K562 (cell line): ENCODE results near the gene TESK2. TPM values are rescaled to one million over a fixed set of nuclear protein-coding genes. Genes with fewer than 3 reads are reported as not detected.

Experiments used
- ERF ChIP-seq: fragments of 450-650 bp; formaldehyde crosslinking; IDR thresholded peaks from 2 replicates; pipeline ENCODE4 v1.4.0; 2020; ENCODE audit warnings: mild to moderate bottlenecking, mixed read lengths
- HIVEP1 ChIP-seq: fragments of 250-450 bp; sonication (Bioruptor Pico); IDR thresholded peaks from 2 replicates; pipeline ENCODE4 v1.4.0; 2020; ENCODE audit warnings: mild to moderate bottlenecking
- MAFF ChIP-seq: IDR thresholded peaks from 2 replicates; pipeline ENCODE4 v1.6.1; 2012; ENCODE audit warnings: low read length, improper control_type of control experiment
- MTF1 ChIP-seq: fragments of 250-450 bp; sonication (Bioruptor Pico); IDR thresholded peaks from 2 replicates; pipeline ENCODE4 v1.9.0; 2021; ENCODE audit warnings: moderate library complexity, mild to moderate bottlenecking, inconsistent platforms, borderline replicate concordance
- NBN ChIP-seq: fragments of 450-650 bp; IDR thresholded peaks from 2 replicates; pipeline ENCODE4 v1.6.1; 2016; ENCODE audit warnings: low read depth, mild to moderate bottlenecking
- NONO ChIP-seq, 2 experiments: fragments of 200-400 bp in 1 of 2; fragments of 450-650 bp in 1 of 2; formaldehyde crosslinking in 1 of 2; IDR thresholded peaks; 2 replicates each; pipeline ENCODE4 v1.6.1; 2017; ENCODE audit warnings: low read depth in 2 of 2, mild to moderate bottlenecking in 2 of 2, moderate library complexity in 2 of 2, low read length in 1 of 2
- RFX1 ChIP-seq: fragments of 450-650 bp; IDR thresholded peaks from 2 replicates; pipeline ENCODE4 v1.6.1; 2016; ENCODE audit warnings: mild to moderate bottlenecking, moderate library complexity
- SIN3B ChIP-seq: fragments of 450-650 bp; IDR thresholded peaks from 2 replicates; pipeline ENCODE4 v1.6.1; 2017; ENCODE audit warnings: low read depth, mild to moderate bottlenecking, moderate library complexity
- SMARCE1 ChIP-seq: fragments of 450-650 bp; IDR thresholded peaks from 2 replicates; pipeline ENCODE4 v1.7.1; 2016; ENCODE audit warnings: mild to moderate bottlenecking
- SNIP1 ChIP-seq: fragments of 450-650 bp; IDR thresholded peaks from 2 replicates; pipeline ENCODE4 v1.7.1; 2017; ENCODE audit warnings: low read depth, mild to moderate bottlenecking
- ZNF586 ChIP-seq: fragments of 450-650 bp; formaldehyde crosslinking; conservative IDR thresholded peaks from 2 replicates; pipeline ENCODE4 v1.4.0; 2020; ENCODE audit warnings: mild to moderate bottlenecking, moderate library complexity
- ZNF589 ChIP-seq: fragments of 200-800 bp; sonication (Bioruptor generic); IDR thresholded peaks from 2 replicates; pipeline ENCODE4 v1.6.1; 2016; ENCODE audit warnings: low read depth, missing genetic modification characterization, missing compliant biosample characterization
- ZZZ3 ChIP-seq: fragments of 450-650 bp; IDR thresholded peaks from 2 replicates; pipeline ENCODE4 v1.6.1; 2016; ENCODE audit warnings: antibody characterized with exemption, mild to moderate bottlenecking, moderate library complexity
- polyA plus RNA-seq, 8 experiments: library from polyadenylated mRNA; depleted of rRNA in 4 of 8; stranded (reverse) in 5 of 8; unstranded in 3 of 8; fragments of >200 nt; fragmentation: Nextera tagmentation in 2 of 8; fragmentation: Illumina TruSeq in 1 of 8; extraction: Ambion mirVana in 2 of 8; extraction: Trizol in 1 of 8; gene quantifications; 2 replicates each; pipeline versions ENCODE4 v1.2.1 to v1.2.3, GENCODE V29; 2011 to 2014; ENCODE audit warnings: inconsistent platforms in 1 of 8, missing spikeins in 1 of 8
- total RNA-seq, 7 experiments: library from RNA; depleted of rRNA in 6 of 7; stranded (reverse); fragments of >200 nt in 6 of 7; fragmentation: Illumina TruSeq in 2 of 7; extraction: Trizol in 2 of 7; gene quantifications; 2 replicates each; pipeline versions ENCODE4 v1.2.1 to v1.2.3, GENCODE V29; 2011 to 2021; ENCODE audit warnings: low replicate concordance in 1 of 7
- TF ChIP-seq, protein P1 (sequence below): fragments of 250-450 bp; sonication (Bioruptor Pico); IDR thresholded peaks from 2 replicates; pipeline ENCODE4 v1.8.0; 2022; ENCODE audit warnings: inconsistent platforms, mild to moderate bottlenecking, moderate library complexity, borderline replicate concordance
- TF ChIP-seq, protein P2 (sequence below): fragments of 250-450 bp; sonication (Bioruptor Pico); IDR thresholded peaks from 2 replicates; pipeline ENCODE4 v1.4.0; 2020
- TF ChIP-seq, protein P3 (sequence below), 3 experiments: IDR thresholded peaks in 2 of 3; conservative IDR thresholded peaks in 1 of 3; 2 replicates each; pipeline ENCODE4 v1.5.1; 2011 to 2012; ENCODE audit warnings: low read length in 3 of 3, mild to moderate bottlenecking in 3 of 3, control low read depth in 2 of 3, improper control_type of control experiment in 1 of 3, inconsistent platforms in 1 of 3, low read depth in 1 of 3, mixed read lengths in 1 of 3, moderate library complexity in 1 of 3; ENCODE audit not compliant: insufficient read depth in 2 of 3
- TF ChIP-seq, protein P4 (sequence below): fragments of 250-450 bp; sonication (Bioruptor Pico); IDR thresholded peaks from 2 replicates; pipeline ENCODE4 v1.4.0; 2020

Gene TESK2
- total and polyA plus RNA-seq, 9 of the 15 experiments (the other 6 are each of a cell fraction or from before 2014, with no cell fraction given) = 1.6 to 5.3 (median 3.7) TPM

DNA sequence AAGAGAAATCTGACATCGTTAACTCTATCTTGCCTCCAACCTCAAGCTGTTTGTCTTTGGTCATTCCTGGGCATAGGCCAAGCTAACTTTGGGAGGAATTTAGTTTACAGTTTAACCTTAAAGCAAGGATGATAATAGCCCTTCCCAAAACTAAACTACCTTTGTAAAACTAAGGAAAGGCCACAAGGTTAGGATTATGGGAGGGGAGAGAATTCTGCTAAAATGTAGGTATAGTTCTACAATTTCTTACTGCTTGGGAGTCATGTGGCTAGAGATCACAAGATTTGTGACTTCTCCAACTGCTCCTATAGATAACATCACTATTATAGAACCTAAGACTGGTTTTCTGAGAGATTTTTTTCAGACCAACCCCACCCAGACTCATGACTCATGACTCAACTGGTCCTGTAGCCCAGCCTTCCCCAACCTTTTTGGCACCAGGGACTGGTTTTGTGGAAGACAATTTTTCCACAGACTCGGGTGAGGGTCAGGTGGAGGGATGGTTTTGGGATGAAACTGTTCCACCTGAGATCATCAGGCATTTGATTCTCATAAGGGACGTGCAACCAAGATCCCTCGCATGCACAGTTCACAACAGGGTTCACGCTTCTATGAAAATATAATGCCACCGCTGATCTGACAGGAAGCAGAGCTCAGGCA, 80.0 kb downstream of the TESK2 start (continued):
- TF ChIP-seq ZNF589 (CRISPR knock-in tag) (no peak), NONO (IDR thresholded peaks at IDR 0.05; ENCODE audit: low read depth in 2 of 2, low read length in 1 of 2) (no peak), RFX1 (no peak), SNIP1 (no peak), ERF (CRISPR knock-in tag) (0 out of 2 replicates have a peak, but pooled peaks have one; percentile 13), NBN (no peak; the same call in 1 of the 2 replicates), HIVEP1 (CRISPR knock-in tag) (no peak), SMARCE1 (peak; percentile 82; the same call in 1 of the 2 replicates), MAFF (no peak), SIN3B (no peak), MTF1 (CRISPR knock-in tag) (no peak), ZNF586 (CRISPR knock-in tag) (no peak), ZZZ3 (no peak)
- TF ChIP-seq, protein P1, sequence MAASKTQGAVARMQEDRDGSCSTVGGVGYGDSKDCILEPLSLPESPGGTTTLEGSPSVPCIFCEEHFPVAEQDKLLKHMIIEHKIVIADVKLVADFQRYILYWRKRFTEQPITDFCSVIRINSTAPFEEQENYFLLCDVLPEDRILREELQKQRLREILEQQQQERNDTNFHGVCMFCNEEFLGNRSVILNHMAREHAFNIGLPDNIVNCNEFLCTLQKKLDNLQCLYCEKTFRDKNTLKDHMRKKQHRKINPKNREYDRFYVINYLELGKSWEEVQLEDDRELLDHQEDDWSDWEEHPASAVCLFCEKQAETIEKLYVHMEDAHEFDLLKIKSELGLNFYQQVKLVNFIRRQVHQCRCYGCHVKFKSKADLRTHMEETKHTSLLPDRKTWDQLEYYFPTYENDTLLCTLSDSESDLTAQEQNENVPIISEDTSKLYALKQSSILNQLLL (CRISPR knock-in tag) = no peak
- TF ChIP-seq, protein P2, sequence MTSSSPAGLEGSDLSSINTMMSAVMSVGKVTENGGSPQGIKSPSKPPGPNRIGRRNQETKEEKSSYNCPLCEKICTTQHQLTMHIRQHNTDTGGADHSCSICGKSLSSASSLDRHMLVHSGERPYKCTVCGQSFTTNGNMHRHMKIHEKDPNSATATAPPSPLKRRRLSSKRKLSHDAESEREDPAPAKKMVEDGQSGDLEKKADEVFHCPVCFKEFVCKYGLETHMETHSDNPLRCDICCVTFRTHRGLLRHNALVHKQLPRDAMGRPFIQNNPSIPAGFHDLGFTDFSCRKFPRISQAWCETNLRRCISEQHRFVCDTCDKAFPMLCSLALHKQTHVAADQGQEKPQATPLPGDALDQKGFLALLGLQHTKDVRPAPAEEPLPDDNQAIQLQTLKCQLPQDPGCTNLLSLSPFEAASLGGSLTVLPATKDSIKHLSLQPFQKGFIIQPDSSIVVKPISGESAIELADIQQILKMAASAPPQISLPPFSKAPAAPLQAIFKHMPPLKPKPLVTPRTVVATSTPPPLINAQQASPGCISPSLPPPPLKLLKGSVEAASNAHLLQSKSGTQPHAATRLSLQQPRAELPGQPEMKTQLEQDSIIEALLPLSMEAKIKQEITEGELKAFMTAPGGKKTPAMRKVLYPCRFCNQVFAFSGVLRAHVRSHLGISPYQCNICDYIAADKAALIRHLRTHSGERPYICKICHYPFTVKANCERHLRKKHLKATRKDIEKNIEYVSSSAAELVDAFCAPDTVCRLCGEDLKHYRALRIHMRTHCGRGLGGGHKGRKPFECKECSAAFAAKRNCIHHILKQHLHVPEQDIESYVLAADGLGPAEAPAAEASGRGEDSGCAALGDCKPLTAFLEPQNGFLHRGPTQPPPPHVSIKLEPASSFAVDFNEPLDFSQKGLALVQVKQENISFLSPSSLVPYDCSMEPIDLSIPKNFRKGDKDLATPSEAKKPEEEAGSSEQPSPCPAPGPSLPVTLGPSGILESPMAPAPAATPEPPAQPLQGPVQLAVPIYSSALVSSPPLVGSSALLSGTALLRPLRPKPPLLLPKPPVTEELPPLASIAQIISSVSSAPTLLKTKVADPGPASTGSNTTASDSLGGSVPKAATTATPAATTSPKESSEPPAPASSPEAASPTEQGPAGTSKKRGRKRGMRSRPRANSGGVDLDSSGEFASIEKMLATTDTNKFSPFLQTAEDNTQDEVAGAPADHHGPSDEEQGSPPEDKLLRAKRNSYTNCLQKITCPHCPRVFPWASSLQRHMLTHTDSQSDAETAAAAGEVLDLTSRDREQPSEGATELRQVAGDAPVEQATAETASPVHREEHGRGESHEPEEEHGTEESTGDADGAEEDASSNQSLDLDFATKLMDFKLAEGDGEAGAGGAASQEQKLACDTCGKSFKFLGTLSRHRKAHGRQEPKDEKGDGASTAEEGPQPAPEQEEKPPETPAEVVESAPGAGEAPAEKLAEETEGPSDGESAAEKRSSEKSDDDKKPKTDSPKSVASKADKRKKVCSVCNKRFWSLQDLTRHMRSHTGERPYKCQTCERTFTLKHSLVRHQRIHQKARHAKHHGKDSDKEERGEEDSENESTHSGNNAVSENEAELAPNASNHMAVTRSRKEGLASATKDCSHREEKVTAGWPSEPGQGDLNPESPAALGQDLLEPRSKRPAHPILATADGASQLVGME (CRISPR knock-in tag) = 0 out of 2 replicates have a peak, but pooled peaks have one; percentile 39
- TF ChIP-seq, protein P3, sequence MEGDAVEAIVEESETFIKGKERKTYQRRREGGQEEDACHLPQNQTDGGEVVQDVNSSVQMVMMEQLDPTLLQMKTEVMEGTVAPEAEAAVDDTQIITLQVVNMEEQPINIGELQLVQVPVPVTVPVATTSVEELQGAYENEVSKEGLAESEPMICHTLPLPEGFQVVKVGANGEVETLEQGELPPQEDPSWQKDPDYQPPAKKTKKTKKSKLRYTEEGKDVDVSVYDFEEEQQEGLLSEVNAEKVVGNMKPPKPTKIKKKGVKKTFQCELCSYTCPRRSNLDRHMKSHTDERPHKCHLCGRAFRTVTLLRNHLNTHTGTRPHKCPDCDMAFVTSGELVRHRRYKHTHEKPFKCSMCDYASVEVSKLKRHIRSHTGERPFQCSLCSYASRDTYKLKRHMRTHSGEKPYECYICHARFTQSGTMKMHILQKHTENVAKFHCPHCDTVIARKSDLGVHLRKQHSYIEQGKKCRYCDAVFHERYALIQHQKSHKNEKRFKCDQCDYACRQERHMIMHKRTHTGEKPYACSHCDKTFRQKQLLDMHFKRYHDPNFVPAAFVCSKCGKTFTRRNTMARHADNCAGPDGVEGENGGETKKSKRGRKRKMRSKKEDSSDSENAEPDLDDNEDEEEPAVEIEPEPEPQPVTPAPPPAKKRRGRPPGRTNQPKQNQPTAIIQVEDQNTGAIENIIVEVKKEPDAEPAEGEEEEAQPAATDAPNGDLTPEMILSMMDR (IDR thresholded peaks at IDR 0.05 in 2 of 3, conservative IDR thresholded peaks at IDR 0.05 in 1 of 3; ENCODE audit: insufficient read depth in 2 of 3, low read depth in 1 of 3, low read length in 3 of 3) = no peak
- TF ChIP-seq, protein P4, sequence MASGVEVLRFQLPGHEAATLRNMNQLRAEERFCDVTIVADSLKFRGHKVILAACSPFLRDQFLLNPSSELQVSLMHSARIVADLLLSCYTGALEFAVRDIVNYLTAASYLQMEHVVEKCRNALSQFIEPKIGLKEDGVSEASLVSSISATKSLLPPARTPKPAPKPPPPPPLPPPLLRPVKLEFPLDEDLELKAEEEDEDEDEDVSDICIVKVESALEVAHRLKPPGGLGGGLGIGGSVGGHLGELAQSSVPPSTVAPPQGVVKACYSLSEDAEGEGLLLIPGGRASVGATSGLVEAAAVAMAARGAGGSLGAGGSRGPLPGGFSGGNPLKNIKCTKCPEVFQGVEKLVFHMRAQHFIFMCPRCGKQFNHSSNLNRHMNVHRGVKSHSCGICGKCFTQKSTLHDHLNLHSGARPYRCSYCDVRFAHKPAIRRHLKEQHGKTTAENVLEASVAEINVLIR (CRISPR knock-in tag) = no peak
